Measurements from ENCODE around the gene RIN3. TPM values are rescaled to one million over a fixed set of nuclear protein-coding genes. Genes with fewer than 3 reads are reported as not detected.

The RIN3 gene
- total RNA-seq, 1 donor from 2014 or later = 33.0 TPM

GRCh38 chr14:92733007-92733406 lies 219.4 kb downstream of the RIN3 start:
- intact Hi-C loops (cut with micrococcal nuclease) = no loop called here

GRCh38 chr14:92734618-92735017 lies 221.0 kb downstream of the RIN3 start:
- intact Hi-C loops (cut with micrococcal nuclease) = no loop called here

- intact Hi-C loops (cut with micrococcal nuclease) = no loop called here
Observed at GRCh38 chr14:92735344-92735743, 221.8 kb downstream of the RIN3 start.

GRCh38 chr14:92737206-92737605 lies 223.6 kb downstream of the RIN3 start:
- intact Hi-C loops (cut with micrococcal nuclease) = no loop called here

- intact Hi-C loops (cut with micrococcal nuclease) = no loop called here
Observed at GRCh38 chr14:92737619-92738188, 224.1 kb downstream of the RIN3 start.

Other genes with a start within 250 kb of the RIN3 start
- gene SLC24A4, start 190.6 kb upstream of the RIN3 start, total RNA-seq = 0.05 and 0.07 TPM in 2 replicates
- 5.0 and 5.9 TPM in 2 replicates for gene LGMN, start 234.8 kb downstream of the RIN3 start, total RNA-seq